Smooth muscle cell (in vitro differentiated cells): ENCODE data around the gene MAP4K3. TPM values are rescaled to one million over a fixed set of nuclear protein-coding genes. Genes with fewer than 3 reads are reported as not detected.

Experiments
- DNase-seq: peaks from one replicate; lab custom pipeline; 2025; ENCODE audit not compliant: unreplicated experiment; lab: John Stamatoyannopoulos, UW
- H2AFZ ChIP-seq: fragments of 200-600 bp; sonication (generic); 2 replicates; pipeline ENCODE4 v1.6.0; 2016; ENCODE audit warnings: antibody characterized with exemption, low read depth, mild to moderate bottlenecking
- H3F3A ChIP-seq: fragments of 200-600 bp; sonication (generic); 2 replicates; pipeline ENCODE4 v1.6.0; 2017; ENCODE audit warnings: antibody characterized with exemption, low read depth
- H3K27ac ChIP-seq: fragments of 200-600 bp; sonication (generic); 2 replicates; pipeline ENCODE4 v1.5.1; 2016; ENCODE audit warnings: low read depth, mild to moderate bottlenecking
- H3K27me3 ChIP-seq: fragments of 200-600 bp; sonication (generic); 2 replicates; pipeline ENCODE4 v1.6.1; 2016; ENCODE audit warnings: low read depth, mild to moderate bottlenecking
- H3K36me3 ChIP-seq: fragments of 200-600 bp; sonication (generic); 2 replicates; pipeline ENCODE4 v1.5.1; 2016; ENCODE audit warnings: low read depth
- H3K4me1 ChIP-seq: fragments of 200-600 bp; sonication (generic); 2 replicates; pipeline ENCODE4 v1.5.1; 2016; ENCODE audit warnings: low read depth
- H3K4me2 ChIP-seq: fragments of 200-600 bp; sonication (generic); 2 replicates; pipeline ENCODE4 v1.6.0; 2016; ENCODE audit warnings: mild to moderate bottlenecking
- H3K4me3 ChIP-seq: fragments of 200-600 bp; sonication (generic); 2 replicates; pipeline ENCODE4 v1.5.1; 2016; ENCODE audit warnings: mild to moderate bottlenecking
- H3K79me2 ChIP-seq: fragments of 200-600 bp; sonication (generic); 2 replicates; pipeline ENCODE4 v1.6.0; 2016; ENCODE audit warnings: low read depth, mild to moderate bottlenecking
- H3K9ac ChIP-seq: fragments of 200-600 bp; sonication (generic); 2 replicates; pipeline ENCODE4 v1.6.0; 2016; ENCODE audit warnings: low read depth
- H3K9me3 ChIP-seq: fragments of 200-600 bp; sonication (generic); replicated peaks from 2 replicates; pipeline ENCODE4 v1.5.1; 2016; ENCODE audit warnings: low read depth
- H4K20me1 ChIP-seq: fragments of 200-600 bp; sonication (generic); 2 replicates; pipeline ENCODE4 v1.6.0; 2016; ENCODE audit warnings: low read depth
- WGBS: methylation state at CpG from one replicate; pipeline ENCODE4 v1.1.7; 2016; ENCODE audit warnings: low lambda C conversion rate; 5-methylcytosine and 5-hydroxymethylcytosine counted together
- polyA plus RNA-seq: library from polyadenylated mRNA; unstranded; fragments of >200 nt; fragmentation: Nextera tagmentation; extraction: Ambion mirVana; gene quantifications from 2 replicates; pipeline ENCODE4 v1.2.1, GENCODE V29; 2016
- total RNA-seq: library from RNA; depleted of rRNA; stranded (reverse); fragments of >200 nt; gene quantifications from 2 replicates; pipeline ENCODE4 v1.2.3, GENCODE V29; 2014
- TF ChIP-seq, protein P1 (sequence below): fragments of 200-600 bp; sonication (generic); IDR thresholded peaks from 2 replicates; pipeline ENCODE4 v1.5.1; 2017; ENCODE audit warnings: borderline replicate concordance, mild to moderate bottlenecking, antibody characterized with exemption; ENCODE audit not compliant: insufficient read depth, poor library complexity, severe bottlenecking

The MAP4K3 gene
- total and polyA plus RNA-seq, 2 experiments from 2014 or later: 21.3 to 70.9 TPM

DNA sequence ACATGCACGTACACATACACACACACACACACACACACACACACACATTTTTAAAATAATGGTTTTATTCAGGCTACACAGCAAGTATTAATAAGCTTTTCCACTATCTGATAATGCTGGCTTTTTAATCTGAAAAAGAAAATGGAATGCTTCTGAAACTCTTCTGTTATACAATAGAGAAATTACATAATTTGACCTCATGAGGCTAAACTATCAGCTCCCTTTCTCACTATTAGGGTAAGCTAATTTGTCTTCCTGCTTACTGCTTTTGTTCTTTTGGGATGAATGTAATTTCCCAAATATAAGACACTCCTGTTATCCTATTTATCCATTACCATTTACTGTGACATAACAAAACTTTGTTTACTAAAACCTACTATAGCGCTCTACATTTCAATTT lies 41.8 kb downstream of the MAP4K3 start:
- Histone ChIP-seq H3K79me2 (peaks cover 97% of the 10 kb centered on the region), H3K9ac (no peak overlapping the region), H4K20me1 (peaks cover 86% of the 10 kb centered on the region), H3K27ac (peak overlapping the region; percentile 21), H3K4me2 (no peak overlapping the region), H3K9me3 (no peaks in the 10 kb centered on the region), H3K27me3 (no peaks in the 10 kb centered on the region), H2AFZ (no peak overlapping the region), H3F3A (no peaks in the 10 kb centered on the region), H3K4me1 (peaks cover 9% of the 10 kb centered on the region), H3K4me3 (no peak overlapping the region), H3K36me3 (no peaks in the 10 kb centered on the region)
- no peak for DNase-seq
- WGBS: 90% methylated on average over 2 of the region's 2 CpGs
- TF ChIP-seq, protein P1, sequence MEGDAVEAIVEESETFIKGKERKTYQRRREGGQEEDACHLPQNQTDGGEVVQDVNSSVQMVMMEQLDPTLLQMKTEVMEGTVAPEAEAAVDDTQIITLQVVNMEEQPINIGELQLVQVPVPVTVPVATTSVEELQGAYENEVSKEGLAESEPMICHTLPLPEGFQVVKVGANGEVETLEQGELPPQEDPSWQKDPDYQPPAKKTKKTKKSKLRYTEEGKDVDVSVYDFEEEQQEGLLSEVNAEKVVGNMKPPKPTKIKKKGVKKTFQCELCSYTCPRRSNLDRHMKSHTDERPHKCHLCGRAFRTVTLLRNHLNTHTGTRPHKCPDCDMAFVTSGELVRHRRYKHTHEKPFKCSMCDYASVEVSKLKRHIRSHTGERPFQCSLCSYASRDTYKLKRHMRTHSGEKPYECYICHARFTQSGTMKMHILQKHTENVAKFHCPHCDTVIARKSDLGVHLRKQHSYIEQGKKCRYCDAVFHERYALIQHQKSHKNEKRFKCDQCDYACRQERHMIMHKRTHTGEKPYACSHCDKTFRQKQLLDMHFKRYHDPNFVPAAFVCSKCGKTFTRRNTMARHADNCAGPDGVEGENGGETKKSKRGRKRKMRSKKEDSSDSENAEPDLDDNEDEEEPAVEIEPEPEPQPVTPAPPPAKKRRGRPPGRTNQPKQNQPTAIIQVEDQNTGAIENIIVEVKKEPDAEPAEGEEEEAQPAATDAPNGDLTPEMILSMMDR: no peak

DNA sequence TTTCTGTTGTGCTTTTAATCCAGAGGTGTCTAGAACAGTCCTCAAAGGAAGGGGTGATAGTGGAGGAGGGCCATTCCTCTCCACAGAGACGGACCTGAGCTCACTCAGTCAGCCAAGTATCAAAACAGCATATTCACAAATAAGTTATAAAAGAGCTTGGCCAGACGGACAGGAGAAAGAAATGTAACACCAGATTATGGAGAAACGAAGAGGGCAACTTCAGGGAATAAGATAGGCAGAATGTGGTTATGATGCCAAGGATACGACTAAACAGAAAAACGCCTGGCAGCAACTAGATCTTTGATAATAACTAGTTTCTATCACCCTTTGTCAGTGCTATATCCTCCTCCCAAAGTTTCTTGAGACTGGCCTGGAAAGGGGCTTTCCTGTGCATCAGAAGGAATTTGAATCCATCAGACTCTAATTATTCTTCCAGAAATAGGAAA lies 42.5 kb downstream of the MAP4K3 start:
- WGBS: 73% methylated on average over 5 of the region's 5 CpGs
- H3K4me3 ChIP-seq: no peak overlapping the region
- H2AFZ ChIP-seq: no peak overlapping the region
- H4K20me1 ChIP-seq: peaks cover 87% of the 10 kb centered on the region
- TF ChIP-seq, protein P1: no peak
- H3K27me3 ChIP-seq: no peaks in the 10 kb centered on the region
- H3K36me3 ChIP-seq: no peaks in the 10 kb centered on the region
- H3K79me2 ChIP-seq: peaks cover 97% of the 10 kb centered on the region
- peak overlapping the region; percentile 57 for H3K27ac ChIP-seq
- no peak overlapping the region for H3K9ac ChIP-seq
- no peak for DNase-seq
- no peak overlapping the region for H3K4me2 ChIP-seq
- H3K4me1 ChIP-seq: peaks cover 10% of the 10 kb centered on the region
- no peaks in the 10 kb centered on the region for H3F3A ChIP-seq
- H3K9me3 ChIP-seq: no peaks in the 10 kb centered on the region

DNA sequence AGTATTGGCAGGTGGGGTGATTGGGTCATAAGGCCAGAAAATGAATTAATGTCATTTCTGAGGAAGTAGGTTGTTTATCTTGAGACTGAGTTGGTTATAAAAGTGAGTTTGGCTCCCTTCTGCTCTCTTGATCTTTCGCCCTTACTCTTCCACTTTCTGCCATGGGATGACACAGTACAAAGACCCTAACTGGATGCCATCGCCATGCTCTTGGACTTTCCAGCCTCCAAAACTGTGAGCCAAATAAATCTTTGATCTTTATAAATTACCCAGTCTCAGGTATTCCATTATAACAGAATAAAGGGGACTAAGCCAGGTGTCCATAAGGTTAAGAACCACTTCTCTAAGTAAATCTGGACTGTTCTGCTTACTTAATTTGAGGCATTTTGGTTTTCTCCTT lies 44.4 kb downstream of the MAP4K3 start:
- no peak for DNase-seq
- H3K9ac ChIP-seq: no peak overlapping the region
- H3K79me2 ChIP-seq: peaks cover 97% of the 10 kb centered on the region
- no peak overlapping the region for H2AFZ ChIP-seq
- TF ChIP-seq, protein P1: no peak
- 83% methylated on average over 2 of the region's 2 CpGs for WGBS
- H3K27me3 ChIP-seq: no peaks in the 10 kb centered on the region
- no peak overlapping the region for H3K4me3 ChIP-seq
- peaks cover 12% of the 10 kb centered on the region for H3K4me1 ChIP-seq
- H3K36me3 ChIP-seq: no peaks in the 10 kb centered on the region
- H4K20me1 ChIP-seq: peaks cover 90% of the 10 kb centered on the region
- no peak overlapping the region for H3K4me2 ChIP-seq
- H3K27ac ChIP-seq: no peak overlapping the region
- no peaks in the 10 kb centered on the region for H3F3A ChIP-seq
- no peaks in the 10 kb centered on the region for H3K9me3 ChIP-seq

DNA sequence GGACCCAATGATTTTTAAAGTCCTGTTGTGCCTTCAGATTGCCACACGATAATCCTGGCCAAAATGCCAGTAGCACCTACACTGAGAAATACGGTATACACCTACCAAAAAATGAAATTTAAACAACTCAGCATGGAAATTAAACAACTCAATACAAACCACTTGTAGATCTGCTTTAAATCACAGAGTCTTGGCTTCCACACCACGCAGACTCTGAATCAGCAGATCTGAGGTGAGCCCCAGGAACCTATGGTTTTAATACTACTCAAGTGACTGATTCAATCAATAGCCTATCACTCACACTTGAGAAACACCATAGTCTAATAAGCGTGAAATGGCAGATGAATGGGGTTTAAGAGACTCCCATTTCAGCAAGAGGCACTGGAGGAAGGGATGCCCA lies 46.9 kb downstream of the MAP4K3 start:
- no peak overlapping the region for H3K4me2 ChIP-seq
- no peak overlapping the region for H2AFZ ChIP-seq
- H3K27me3 ChIP-seq: no peaks in the 10 kb centered on the region
- H3F3A ChIP-seq: no peaks in the 10 kb centered on the region
- H3K4me3 ChIP-seq: no peak overlapping the region
- H3K79me2 ChIP-seq: peaks cover 97% of the 10 kb centered on the region
- no peak for DNase-seq
- H3K9me3 ChIP-seq: no peaks in the 10 kb centered on the region
- H4K20me1 ChIP-seq: peaks cover 75% of the 10 kb centered on the region
- no peak overlapping the region for H3K9ac ChIP-seq
- no peaks in the 10 kb centered on the region for H3K36me3 ChIP-seq
- no peak overlapping the region for H3K27ac ChIP-seq
- H3K4me1 ChIP-seq: peaks cover 6% of the 10 kb centered on the region
- TF ChIP-seq, protein P1: no peak
- WGBS: 91% methylated on average over 4 of the region's 4 CpGs
